ENCODE measurements around the gene ABHD17A. TPM values are rescaled to one million over a fixed set of nuclear protein-coding genes. Genes with fewer than 3 reads are reported as not detected.

Gene ABHD17A
- total RNA-seq, 2 donors from 2014 or later: 96.8 to 143 TPM

DNA sequence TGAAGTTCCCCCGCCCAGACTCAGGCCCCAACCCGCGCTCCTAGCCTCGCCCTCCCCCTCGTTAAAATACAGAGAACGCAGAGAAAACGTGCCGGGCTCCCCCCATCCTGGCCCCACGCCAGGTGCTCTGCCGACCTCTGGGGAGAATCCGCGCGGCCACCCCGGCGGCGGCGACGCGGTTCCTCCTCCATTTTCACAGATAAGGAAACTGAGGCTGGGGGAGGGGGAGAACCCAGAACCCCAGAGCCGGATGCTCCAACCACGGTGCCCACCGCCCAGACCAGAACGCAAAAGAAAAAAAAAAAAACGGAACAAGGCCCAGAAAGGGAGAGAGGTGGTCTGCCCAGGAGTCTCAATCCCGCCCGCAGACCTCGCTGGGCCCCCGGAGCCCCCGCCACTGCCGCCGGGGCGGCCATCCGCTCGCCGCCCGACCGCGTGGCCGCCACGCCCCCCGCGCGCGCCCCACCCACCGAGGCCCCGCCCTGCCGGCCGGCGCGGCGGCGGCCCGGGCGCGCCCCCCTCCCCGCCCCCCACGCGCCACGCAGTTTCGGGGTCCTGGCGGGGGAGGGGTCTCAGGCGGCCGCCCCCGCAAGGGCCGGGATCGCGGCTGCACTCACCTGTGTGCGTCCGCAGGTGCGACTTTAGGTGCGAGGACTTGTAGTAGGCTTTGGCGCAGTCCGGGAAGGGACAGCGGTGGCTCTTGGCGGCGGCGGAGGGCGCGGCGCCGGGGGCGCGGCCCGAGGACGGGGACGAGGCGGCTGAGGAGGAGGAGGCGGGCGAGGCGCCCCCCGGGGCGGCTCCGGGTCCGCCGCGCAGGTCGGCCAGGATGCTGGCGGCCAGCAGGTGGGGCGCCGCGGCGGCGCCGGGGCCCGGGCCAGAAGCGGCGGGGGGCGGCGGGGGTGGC lies 22.6 kb downstream of the ABHD17A start:
- H3K4me1 ChIP-seq (ENCODE audit: control insufficient read depth in 1 of 2, low read depth in 2 of 2): peaks cover 30 to 46% of the 10 kb centered on the region in 2 donors

GRCh38 chr19:1862068-1862423 lies 23.2 kb downstream of the ABHD17A start:
- Histone ChIP-seq H3K27me3 (replicated peaks; ENCODE audit: insufficient read depth) (no peaks in the 10 kb centered on the region), H3K36me3 (no peaks in the 10 kb centered on the region), H3K9me3 (no peaks in the 10 kb centered on the region), H3K4me1 (ENCODE audit: control insufficient read depth in 1 of 2, low read depth in 2 of 2) (peaks cover 35 to 53% of the 10 kb centered on the region in 2 donors), H3K4me3 (peak overlapping the region; percentile 87), H3K27ac (no peak overlapping the region)
- DNase-seq (ENCODE audit: low spot score): no peak
- TF ChIP-seq, protein P1, sequence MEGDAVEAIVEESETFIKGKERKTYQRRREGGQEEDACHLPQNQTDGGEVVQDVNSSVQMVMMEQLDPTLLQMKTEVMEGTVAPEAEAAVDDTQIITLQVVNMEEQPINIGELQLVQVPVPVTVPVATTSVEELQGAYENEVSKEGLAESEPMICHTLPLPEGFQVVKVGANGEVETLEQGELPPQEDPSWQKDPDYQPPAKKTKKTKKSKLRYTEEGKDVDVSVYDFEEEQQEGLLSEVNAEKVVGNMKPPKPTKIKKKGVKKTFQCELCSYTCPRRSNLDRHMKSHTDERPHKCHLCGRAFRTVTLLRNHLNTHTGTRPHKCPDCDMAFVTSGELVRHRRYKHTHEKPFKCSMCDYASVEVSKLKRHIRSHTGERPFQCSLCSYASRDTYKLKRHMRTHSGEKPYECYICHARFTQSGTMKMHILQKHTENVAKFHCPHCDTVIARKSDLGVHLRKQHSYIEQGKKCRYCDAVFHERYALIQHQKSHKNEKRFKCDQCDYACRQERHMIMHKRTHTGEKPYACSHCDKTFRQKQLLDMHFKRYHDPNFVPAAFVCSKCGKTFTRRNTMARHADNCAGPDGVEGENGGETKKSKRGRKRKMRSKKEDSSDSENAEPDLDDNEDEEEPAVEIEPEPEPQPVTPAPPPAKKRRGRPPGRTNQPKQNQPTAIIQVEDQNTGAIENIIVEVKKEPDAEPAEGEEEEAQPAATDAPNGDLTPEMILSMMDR (IDR thresholded peaks at IDR 0.05): no peak
- ATAC-seq (ENCODE audit: insufficient number of reproducible peaks, low FRiP score, low read depth): no peak

More for the DNA sequence above, 22.6 kb downstream of the ABHD17A start:
- Histone ChIP-seq H3K9me3 (no peaks in the 10 kb centered on the region), H3K36me3 (no peaks in the 10 kb centered on the region), H3K4me3 (peak overlapping the region; percentile 87), H3K27ac (no peak overlapping the region), H3K27me3 (replicated peaks; ENCODE audit: insufficient read depth) (no peaks in the 10 kb centered on the region)
- TF ChIP-seq, protein P1 (IDR thresholded peaks at IDR 0.05): no peak
- DNase-seq (ENCODE audit: low spot score) (no peak), ATAC-seq (ENCODE audit: insufficient number of reproducible peaks, low FRiP score, low read depth) (no peak)

DNA sequence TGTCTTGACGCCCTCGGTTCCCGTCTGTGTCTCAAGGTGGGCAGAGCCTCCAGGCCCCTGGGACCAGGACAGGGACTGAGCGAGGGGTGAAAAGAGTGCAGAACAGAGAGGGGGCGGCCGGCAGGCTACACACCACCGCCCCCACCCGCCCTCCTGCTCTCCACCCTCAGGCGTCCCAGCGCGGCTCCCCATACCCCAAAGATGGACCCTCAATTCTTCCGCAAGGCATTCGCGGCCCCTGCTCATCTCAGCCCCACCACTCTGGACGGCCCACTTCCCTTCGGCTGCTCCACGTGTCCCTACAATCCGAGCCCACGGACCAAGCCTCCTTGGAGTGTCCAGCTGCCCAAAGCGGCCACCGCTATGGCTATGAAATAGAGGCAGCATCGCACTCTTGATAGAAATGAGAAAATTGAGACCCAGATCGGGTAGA lies 23.7 kb downstream of the ABHD17A start:
- Histone ChIP-seq H3K27ac (no peak overlapping the region), H3K36me3 (no peaks in the 10 kb centered on the region), H3K4me1 (ENCODE audit: control insufficient read depth in 1 of 2, low read depth in 2 of 2) (peaks cover 37 to 56% of the 10 kb centered on the region in 2 donors), H3K9me3 (no peaks in the 10 kb centered on the region), H3K27me3 (replicated peaks; ENCODE audit: insufficient read depth) (no peaks in the 10 kb centered on the region), H3K4me3 (peak overlapping the region; percentile 87)
- no peak for ATAC-seq (ENCODE audit: insufficient number of reproducible peaks, low FRiP score, low read depth)
- TF ChIP-seq, protein P1 (IDR thresholded peaks at IDR 0.05): no peak
- no peak for DNase-seq (ENCODE audit: low spot score)

DNA sequence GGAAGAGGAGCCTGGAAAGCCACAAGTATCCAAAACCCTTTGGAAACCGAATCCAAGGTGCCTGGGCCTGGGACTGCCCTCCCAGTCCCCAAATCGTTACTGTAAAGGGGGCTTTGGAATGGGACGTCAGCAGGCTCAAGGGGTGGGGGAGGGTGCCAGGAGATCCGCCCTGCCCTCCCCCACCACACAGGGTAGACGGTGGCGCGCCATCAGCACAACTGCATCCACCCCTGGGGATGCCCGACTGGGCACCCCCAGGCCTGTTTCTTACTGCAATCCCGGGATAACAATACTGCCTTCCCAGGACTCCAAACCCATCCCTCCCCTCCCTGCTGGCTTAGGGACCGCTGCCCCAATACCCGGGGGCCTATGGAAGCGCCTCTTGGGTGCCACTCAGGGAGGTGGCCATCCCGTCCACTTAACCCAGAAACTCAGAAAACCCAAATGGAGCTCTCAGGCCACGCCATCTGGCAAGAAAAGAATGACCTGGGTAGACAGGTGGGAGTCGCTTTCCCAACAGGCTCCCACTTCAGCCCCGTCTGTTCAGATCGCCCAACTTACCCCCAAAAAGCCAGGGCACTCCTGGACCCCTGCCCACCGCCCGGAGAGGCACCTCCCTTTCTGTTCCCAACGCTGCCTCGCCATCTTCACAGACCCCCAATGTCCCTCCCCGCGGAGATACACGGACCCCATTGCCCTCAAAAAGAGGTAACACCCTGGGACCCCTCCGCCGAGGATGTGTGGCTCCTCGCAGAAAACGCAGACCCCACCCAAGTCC lies 24.3 kb downstream of the ABHD17A start:
- H3K4me1 ChIP-seq (ENCODE audit: control insufficient read depth in 1 of 2, low read depth in 2 of 2): peaks cover 37 to 62% of the 10 kb centered on the region in 2 donors
- no peaks in the 10 kb centered on the region for H3K9me3 ChIP-seq
- TF ChIP-seq, protein P1 (IDR thresholded peaks at IDR 0.05): no peak
- DNase-seq (ENCODE audit: low spot score) (no peak), ATAC-seq (ENCODE audit: insufficient number of reproducible peaks, low FRiP score, low read depth) (no peak)
- H3K27ac ChIP-seq: no peak overlapping the region
- H3K36me3 ChIP-seq: no peaks in the 10 kb centered on the region
- no peaks in the 10 kb centered on the region for H3K27me3 ChIP-seq (replicated peaks; ENCODE audit: insufficient read depth)
- H3K4me3 ChIP-seq: peak overlapping the region; percentile 87

Measured in thoracic aorta (tissue), 2 donors.